ENCODE measurements around the gene FKBP1A. TPM values are rescaled to one million over a fixed set of nuclear protein-coding genes. Genes with fewer than 3 reads are reported as not detected.

The FKBP1A gene
- total and polyA plus RNA-seq, 9 of the 15 experiments (the other 6 are each of a cell fraction or from before 2014, with no cell fraction given) = 48.8 to 502 (median 89.6) TPM

DNA sequence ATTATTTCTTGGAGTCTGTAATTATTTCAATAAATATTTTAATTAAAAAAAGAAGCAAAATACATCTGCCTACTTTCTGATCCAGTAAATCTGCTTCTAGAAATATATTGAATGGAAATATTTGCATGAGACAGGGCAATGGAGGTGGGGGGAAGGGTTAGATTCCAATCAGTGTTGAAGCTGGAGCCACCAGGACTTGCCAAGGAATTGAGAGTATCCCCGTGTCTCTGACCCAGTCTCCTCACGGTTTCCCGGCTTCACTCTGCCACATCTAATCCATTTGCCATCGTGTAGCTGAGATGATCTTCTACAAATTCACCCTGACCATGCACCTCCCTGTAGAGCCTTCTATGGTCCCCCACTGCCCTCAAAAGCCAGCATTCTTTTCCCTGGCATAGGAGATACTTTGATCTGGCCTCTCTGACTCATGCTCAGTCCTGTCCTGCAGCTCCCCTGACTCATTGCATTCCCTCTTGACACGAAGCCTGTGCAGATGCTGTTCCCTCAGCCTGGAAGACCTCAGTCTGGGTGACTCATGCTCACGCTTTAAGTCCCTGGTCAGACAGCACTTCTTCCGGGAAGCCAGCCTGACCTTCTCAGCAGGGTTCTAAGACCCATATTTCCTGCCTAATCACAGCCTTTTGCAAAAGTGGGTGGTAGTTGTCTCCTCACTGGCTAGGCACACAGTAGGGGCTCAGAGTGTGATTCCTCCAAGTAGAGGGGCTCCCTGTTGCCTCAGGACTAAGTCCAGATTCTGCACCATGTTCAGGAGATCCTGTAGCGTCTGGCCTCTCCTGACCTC, 23.0 kb upstream of the FKBP1A start (continued):
- TF ChIP-seq, protein P1, sequence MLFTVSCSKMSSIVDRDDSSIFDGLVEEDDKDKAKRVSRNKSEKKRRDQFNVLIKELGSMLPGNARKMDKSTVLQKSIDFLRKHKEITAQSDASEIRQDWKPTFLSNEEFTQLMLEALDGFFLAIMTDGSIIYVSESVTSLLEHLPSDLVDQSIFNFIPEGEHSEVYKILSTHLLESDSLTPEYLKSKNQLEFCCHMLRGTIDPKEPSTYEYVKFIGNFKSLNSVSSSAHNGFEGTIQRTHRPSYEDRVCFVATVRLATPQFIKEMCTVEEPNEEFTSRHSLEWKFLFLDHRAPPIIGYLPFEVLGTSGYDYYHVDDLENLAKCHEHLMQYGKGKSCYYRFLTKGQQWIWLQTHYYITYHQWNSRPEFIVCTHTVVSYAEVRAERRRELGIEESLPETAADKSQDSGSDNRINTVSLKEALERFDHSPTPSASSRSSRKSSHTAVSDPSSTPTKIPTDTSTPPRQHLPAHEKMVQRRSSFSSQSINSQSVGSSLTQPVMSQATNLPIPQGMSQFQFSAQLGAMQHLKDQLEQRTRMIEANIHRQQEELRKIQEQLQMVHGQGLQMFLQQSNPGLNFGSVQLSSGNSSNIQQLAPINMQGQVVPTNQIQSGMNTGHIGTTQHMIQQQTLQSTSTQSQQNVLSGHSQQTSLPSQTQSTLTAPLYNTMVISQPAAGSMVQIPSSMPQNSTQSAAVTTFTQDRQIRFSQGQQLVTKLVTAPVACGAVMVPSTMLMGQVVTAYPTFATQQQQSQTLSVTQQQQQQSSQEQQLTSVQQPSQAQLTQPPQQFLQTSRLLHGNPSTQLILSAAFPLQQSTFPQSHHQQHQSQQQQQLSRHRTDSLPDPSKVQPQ (CRISPR knock-in tag; IDR thresholded peaks at IDR 0.05; ENCODE audit: borderline replicate concordance) = no peak
- TF ChIP-seq, protein P2, sequence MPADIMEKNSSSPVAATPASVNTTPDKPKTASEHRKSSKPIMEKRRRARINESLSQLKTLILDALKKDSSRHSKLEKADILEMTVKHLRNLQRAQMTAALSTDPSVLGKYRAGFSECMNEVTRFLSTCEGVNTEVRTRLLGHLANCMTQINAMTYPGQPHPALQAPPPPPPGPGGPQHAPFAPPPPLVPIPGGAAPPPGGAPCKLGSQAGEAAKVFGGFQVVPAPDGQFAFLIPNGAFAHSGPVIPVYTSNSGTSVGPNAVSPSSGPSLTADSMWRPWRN (IDR thresholded peaks at IDR 0.05; ENCODE audit: low read depth) = peak; percentile 47; the same call in 1 of the 2 replicates
- TF ChIP-seq TBL1XR1 (IDR thresholded peaks at IDR 0.05; ENCODE audit: low read length in 2 of 2) (peak in 1 of 2 experiments; percentile 58; a peak in 1 of 4 replicates), TAF9B (IDR thresholded peaks at IDR 0.05; ENCODE audit: partially characterized antibody) (peak; percentile 37), NFE2 (IDR thresholded peaks at IDR 0.05; ENCODE audit: low read depth) (peak; percentile 74), ZFP36 (IDR thresholded peaks at IDR 0.05; ENCODE audit: low read depth, low read length, partially characterized antibody) (peak; percentile 93), GABPB2 (CRISPR knock-in tag; conservative IDR thresholded peaks at IDR 0.05) (no peak), JUN (IDR thresholded peaks at IDR 0.05; ENCODE audit: borderline replicate concordance, low read depth, low read length) (peak; percentile 100), JUN (CRISPR knock-in tag; IDR thresholded peaks at IDR 0.05; ENCODE audit: borderline replicate concordance) (peak; percentile 93; the same call in 1 of the 2 replicates), FOSL1 (tag; conservative IDR thresholded peaks at IDR 0.05) (peak; percentile 100), SMARCE1 (IDR thresholded peaks at IDR 0.05) (peak; percentile 95), SOX6 (IDR thresholded peaks at IDR 0.05) (peak; percentile 45; the same call in 1 of the 2 replicates), TCF7 (IDR thresholded peaks at IDR 0.05; ENCODE audit: borderline replicate concordance) (0 out of 2 replicates have a peak, but pooled peaks have one; percentile 34), CXXC5 (CRISPR knock-in tag; IDR thresholded peaks at IDR 0.05) (0 out of 2 replicates have a peak, but pooled peaks have one; percentile 14), FOXJ3 (CRISPR knock-in tag; IDR thresholded peaks at IDR 0.05) (no peak), KDM1A (IDR thresholded peaks at IDR 0.05) (peak; percentile 72 to 77; a peak in 3 of 4 replicates), ZKSCAN1 (IDR thresholded peaks at IDR 0.05; ENCODE audit: low read depth, low read length) (peak; percentile 65; the same call in 1 of the 2 replicates)
- TF ChIP-seq, protein P3, sequence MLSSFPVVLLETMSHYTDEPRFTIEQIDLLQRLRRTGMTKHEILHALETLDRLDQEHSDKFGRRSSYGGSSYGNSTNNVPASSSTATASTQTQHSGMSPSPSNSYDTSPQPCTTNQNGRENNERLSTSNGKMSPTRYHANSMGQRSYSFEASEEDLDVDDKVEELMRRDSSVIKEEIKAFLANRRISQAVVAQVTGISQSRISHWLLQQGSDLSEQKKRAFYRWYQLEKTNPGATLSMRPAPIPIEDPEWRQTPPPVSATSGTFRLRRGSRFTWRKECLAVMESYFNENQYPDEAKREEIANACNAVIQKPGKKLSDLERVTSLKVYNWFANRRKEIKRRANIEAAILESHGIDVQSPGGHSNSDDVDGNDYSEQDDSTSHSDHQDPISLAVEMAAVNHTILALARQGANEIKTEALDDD (IDR thresholded peaks at IDR 0.05) = 0 out of 2 replicates have a peak, but pooled peaks have one; percentile 32
- TF ChIP-seq, protein P4, sequence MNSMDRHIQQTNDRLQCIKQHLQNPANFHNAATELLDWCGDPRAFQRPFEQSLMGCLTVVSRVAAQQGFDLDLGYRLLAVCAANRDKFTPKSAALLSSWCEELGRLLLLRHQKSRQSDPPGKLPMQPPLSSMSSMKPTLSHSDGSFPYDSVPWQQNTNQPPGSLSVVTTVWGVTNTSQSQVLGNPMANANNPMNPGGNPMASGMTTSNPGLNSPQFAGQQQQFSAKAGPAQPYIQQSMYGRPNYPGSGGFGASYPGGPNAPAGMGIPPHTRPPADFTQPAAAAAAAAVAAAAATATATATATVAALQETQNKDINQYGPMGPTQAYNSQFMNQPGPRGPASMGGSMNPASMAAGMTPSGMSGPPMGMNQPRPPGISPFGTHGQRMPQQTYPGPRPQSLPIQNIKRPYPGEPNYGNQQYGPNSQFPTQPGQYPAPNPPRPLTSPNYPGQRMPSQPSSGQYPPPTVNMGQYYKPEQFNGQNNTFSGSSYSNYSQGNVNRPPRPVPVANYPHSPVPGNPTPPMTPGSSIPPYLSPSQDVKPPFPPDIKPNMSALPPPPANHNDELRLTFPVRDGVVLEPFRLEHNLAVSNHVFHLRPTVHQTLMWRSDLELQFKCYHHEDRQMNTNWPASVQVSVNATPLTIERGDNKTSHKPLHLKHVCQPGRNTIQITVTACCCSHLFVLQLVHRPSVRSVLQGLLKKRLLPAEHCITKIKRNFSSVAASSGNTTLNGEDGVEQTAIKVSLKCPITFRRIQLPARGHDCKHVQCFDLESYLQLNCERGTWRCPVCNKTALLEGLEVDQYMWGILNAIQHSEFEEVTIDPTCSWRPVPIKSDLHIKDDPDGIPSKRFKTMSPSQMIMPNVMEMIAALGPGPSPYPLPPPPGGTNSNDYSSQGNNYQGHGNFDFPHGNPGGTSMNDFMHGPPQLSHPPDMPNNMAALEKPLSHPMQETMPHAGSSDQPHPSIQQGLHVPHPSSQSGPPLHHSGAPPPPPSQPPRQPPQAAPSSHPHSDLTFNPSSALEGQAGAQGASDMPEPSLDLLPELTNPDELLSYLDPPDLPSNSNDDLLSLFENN (IDR thresholded peaks at IDR 0.05; ENCODE audit: low read depth in 2 of 2, low read length in 2 of 2) = no peak
- TF ChIP-seq, protein P5, sequence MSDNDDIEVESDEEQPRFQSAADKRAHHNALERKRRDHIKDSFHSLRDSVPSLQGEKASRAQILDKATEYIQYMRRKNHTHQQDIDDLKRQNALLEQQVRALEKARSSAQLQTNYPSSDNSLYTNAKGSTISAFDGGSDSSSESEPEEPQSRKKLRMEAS (CRISPR knock-in tag; IDR thresholded peaks at IDR 0.05) = peak; percentile 27; the same call in 1 of the 2 replicates

Measured in K562 (cell line).